Astrocyte of the spinal cord (primary cell): ENCODE data around the gene CDC42EP1.
"Not testable (repeated sequence)": the region's sequence is repeated elsewhere in the genome, so short reads cannot be mapped to it uniquely, and the experiment has no call there.

Experiments used
- DNase-seq: peaks from one replicate; pipeline ENCODE4 v3.0.0; 2011; ENCODE audit warnings: low read depth, low spot score
- H3K4me3 ChIP-seq: 2 replicates; pipeline ENCODE4 v1.5.1; 2011; ENCODE audit warnings: low read depth, mild to moderate bottlenecking, low read length, moderate library complexity
- in situ Hi-C: cut with HindIII; loops from 2 replicates; pipeline ENCODE4 v1.10.0; 2017; ENCODE audit warnings: low sequenced_read_pairs
- TF ChIP-seq, protein P1 (sequence below): IDR thresholded peaks from 2 replicates; pipeline ENCODE4 v1.5.1; 2012; ENCODE audit warnings: low read depth, mild to moderate bottlenecking, low read length, inconsistent platforms

Gene CDC42EP1

DNA sequence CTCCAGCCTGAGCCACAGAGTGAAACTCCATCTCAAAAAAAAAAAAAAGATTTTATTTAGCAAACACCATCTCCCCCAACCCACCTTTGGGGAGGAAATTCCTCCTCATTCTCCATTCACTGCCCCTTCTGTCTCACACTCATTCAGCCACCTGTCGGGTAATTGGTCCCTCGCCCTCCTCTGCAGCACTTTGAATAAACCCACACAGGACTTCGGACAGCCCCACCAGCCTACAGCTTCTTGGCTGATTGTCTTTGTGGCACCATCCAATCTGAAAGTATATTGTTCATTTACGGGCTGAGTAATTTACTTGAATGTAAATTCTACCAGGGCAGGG lies 40.9 kb downstream of the CDC42EP1 start:
- in situ Hi-C loops: no loop called here
- TF ChIP-seq, protein P1, sequence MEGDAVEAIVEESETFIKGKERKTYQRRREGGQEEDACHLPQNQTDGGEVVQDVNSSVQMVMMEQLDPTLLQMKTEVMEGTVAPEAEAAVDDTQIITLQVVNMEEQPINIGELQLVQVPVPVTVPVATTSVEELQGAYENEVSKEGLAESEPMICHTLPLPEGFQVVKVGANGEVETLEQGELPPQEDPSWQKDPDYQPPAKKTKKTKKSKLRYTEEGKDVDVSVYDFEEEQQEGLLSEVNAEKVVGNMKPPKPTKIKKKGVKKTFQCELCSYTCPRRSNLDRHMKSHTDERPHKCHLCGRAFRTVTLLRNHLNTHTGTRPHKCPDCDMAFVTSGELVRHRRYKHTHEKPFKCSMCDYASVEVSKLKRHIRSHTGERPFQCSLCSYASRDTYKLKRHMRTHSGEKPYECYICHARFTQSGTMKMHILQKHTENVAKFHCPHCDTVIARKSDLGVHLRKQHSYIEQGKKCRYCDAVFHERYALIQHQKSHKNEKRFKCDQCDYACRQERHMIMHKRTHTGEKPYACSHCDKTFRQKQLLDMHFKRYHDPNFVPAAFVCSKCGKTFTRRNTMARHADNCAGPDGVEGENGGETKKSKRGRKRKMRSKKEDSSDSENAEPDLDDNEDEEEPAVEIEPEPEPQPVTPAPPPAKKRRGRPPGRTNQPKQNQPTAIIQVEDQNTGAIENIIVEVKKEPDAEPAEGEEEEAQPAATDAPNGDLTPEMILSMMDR: no peak
- no peak overlapping the region for H3K4me3 ChIP-seq
- DNase-seq: no peak

DNA sequence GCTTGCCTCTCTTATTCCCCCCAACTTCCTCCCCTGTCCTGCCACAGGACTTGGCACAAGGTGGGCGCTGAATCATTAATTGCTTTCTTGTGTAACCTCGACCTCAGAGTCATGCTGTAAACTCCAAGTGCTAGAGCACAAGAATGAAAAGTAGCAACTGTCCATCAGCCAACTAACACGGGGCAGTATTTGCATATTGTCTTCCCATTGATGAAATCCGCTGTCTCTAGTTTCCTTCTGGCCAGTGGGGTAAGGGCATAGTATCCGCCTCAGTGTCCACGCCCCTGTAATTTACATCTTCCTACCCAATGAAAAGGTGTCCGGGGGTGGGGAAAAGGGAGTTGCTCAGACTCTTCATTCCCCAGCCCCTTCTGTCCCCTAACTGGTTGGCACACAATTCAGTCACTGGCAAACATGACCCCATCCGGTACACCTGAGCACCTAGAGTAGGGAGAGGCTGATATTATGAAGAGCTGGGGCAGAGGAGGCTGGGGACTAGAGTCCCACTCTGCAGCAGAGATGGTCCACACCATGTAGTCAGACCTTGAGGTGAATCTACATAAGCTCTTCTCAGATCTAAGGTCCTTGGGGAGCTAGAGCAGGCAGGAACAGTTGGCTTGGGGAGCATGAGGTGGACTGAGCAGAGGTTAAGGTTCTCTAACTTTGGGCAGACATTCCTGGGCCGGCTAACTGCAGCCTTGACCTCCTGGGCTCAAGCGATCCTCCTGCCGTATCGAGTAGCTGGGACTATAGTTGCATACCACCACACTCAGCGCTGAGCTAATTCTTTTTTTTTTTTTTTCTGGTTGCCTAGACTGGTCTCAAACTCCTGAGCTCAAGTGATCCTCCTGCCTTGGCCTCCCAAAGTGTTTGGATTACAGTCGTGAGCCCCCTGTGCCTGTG lies 41.5 kb downstream of the CDC42EP1 start:
- H3K4me3 ChIP-seq: no peak overlapping the region
- in situ Hi-C loops: no loop called here
- peak; percentile 19 for DNase-seq
- TF ChIP-seq, protein P1: no peak

DNA sequence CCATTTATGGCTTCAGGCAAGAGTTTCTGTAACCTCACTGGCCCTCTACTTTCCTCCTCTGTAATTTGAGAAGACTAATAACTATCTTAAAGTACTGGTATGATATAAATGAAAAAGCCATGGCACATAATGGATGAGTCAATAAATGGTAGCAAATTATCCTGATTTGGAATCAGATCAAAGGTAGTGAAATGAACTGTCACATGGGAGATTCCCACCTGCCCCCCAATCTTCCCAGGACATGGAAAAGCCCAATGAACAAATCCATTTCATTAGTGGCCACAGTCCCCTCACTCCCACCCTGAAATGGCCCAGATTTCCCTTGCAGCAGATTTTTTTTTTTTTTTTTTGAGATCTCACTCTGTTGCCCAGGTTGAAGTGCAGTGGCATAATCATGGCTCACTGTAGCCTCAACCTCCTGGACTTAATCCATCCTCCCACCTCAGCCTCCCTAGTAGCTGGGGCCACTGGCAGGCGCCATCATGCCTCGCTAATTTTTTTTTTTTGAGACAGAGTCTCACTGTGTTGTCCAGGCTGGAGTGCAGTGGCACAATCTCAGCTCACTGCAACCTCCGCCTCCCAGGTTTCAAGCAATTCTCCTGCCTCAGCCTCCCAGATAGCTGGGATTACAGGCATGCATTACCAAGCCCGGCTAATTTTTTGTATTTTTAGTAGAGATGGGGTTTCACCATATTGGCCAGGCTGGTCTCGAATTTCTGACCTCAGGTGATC lies 42.4 kb downstream of the CDC42EP1 start:
- DNase-seq, in situ Hi-C loops, H3K4me3 ChIP-seq: not testable (repeated sequence)

DNA sequence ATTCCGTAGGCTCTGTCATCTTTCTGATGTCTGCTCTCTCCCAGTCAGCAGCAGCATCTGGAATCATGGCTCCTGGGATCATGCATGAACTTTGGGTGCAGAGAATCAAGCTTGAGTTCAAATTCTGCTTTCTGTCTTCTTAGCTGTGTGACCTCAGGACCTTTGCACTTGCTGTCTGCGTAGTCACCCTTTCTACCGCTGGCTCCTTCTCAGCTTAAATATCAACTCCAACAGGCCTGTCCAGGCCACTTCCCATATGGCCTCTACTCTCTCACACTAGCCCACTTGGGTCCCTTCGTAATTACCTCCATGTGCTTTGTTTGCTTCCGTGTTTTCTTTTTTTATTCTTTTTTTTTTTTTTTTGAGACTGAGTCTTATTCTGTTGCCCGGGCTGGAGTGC lies 43.8 kb downstream of the CDC42EP1 start:
- in situ Hi-C loops: no loop called here

DNA sequence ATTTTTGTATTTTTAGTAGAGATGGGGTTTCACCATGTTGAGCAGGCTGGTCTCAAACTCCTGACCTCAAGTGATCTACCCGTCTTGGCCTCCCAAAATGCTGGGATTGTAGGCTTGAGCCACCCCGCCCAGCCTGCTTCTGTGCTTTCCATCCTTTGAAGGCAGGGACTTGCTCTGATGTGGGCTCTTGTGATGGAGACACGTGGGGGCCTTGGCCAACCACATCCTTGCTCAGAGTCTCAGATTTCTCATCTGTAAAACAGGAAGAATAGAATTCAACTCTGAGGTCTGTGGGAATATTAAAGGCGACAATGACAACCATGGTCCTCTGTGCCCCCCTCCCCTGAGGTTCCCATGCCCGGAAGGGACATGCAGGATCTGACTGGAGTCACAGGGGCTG lies 44.6 kb downstream of the CDC42EP1 start:
- in situ Hi-C loops: no loop called here
- no peak overlapping the region for H3K4me3 ChIP-seq
- TF ChIP-seq, protein P1: no peak
- DNase-seq: no peak

More for the DNA sequence above, 43.8 kb downstream of the CDC42EP1 start:
- H3K4me3 ChIP-seq: no peak overlapping the region
- TF ChIP-seq, protein P1: no peak
- no peak for DNase-seq

DNA sequence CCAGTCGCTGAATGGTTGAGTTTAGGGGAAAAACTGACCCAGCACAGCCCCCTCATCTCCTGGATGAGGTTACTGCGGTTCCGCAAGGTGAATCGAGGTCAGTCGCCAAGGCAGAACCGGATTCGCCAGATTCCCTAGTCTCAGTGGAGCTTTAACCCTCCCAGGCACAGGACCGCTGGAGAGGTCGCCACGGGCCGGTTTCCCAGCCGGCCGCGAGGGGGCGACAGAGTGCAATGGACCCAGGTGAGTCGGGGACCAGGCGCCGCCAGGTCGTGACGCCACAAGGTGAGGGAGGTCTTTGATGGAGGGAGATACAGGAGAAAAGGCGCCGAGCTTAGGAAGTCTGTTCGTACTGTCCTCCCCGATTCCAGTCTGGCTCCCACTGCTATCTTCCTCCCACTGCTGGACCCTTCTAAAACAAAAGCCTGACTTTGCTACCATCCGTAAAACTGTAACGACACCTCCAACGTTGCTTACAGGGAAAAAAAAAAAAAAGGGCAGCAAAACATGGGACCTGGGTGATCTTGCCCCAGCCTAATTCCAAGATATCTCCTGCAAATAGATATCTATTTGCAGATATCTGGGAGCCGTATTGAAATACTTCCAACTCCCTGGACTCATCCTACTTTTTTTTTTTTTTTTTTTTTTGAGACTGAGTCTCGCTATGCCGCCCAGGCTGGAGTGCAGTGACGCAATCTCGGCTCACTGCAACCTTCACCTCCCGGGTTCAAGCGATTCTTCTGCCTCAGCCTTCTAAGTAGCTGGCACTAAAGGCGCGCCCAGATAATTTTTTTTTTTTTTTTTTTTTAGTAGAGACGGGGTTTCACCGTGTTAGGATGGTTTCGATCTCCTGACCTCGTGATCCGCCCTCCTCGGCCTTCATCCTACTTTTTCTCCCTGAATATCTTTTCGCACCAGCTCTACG lies 47.0 kb downstream of the CDC42EP1 start:
- H3K4me3 ChIP-seq: peak overlapping the region; percentile 82
- in situ Hi-C loops: no loop called here
- TF ChIP-seq, protein P1: peak; percentile 99

More for the DNA sequence above, 47.0 kb downstream of the CDC42EP1 start:
- peak; percentile 55 for DNase-seq
